Hepatocyte (in vitro differentiated cells): ENCODE results near the gene PKNOX1. TPM values are rescaled to one million over a fixed set of nuclear protein-coding genes. Genes with fewer than 3 reads are reported as not detected.

ENCODE experiments used
- DNase-seq: peaks from one replicate; pipeline ENCODE4 v3.0.0-alpha.2; 2016; ENCODE audit warnings: low spot score
- H2AFZ ChIP-seq: fragments of 200-600 bp; sonication (generic); 2 replicates; pipeline ENCODE4 v1.6.0; 2016; ENCODE audit warnings: antibody characterized with exemption, mild to moderate bottlenecking
- H3K27ac ChIP-seq: fragments of 200-600 bp; sonication (generic); 2 replicates; pipeline ENCODE4 v1.5.1; 2016; ENCODE audit warnings: mild to moderate bottlenecking
- H3K27me3 ChIP-seq: fragments of 200-600 bp; sonication (generic); 2 replicates; pipeline ENCODE4 v1.6.1; 2016
- H3K36me3 ChIP-seq: fragments of 200-600 bp; sonication (generic); replicated peaks from 2 replicates; pipeline ENCODE4 v1.5.1; 2016; ENCODE audit warnings: low read depth; ENCODE audit not compliant: insufficient read depth
- H3K4me1 ChIP-seq: fragments of 200-600 bp; sonication (generic); 2 replicates; pipeline ENCODE4 v1.5.1; 2016; ENCODE audit warnings: mild to moderate bottlenecking, moderate library complexity; ENCODE audit not compliant: insufficient read depth
- H3K4me2 ChIP-seq: fragments of 200-600 bp; sonication (generic); 2 replicates; pipeline ENCODE4 v1.6.0; 2016
- H3K4me3 ChIP-seq: fragments of 200-600 bp; sonication (generic); 2 replicates; pipeline ENCODE4 v1.5.1; 2016; ENCODE audit warnings: mild to moderate bottlenecking
- H3K79me2 ChIP-seq: fragments of 200-600 bp; sonication (generic); 2 replicates; pipeline ENCODE4 v1.6.0; 2017; ENCODE audit warnings: mild to moderate bottlenecking
- H3K9me2 ChIP-seq: fragments of 200-600 bp; sonication (generic); replicated peaks from 2 replicates; pipeline ENCODE4 v1.6.0; 2017; ENCODE audit warnings: mild to moderate bottlenecking; ENCODE audit not compliant: insufficient read depth
- H3K9me3 ChIP-seq: fragments of 200-600 bp; sonication (generic); 2 replicates; pipeline ENCODE4 v1.5.1; 2016; ENCODE audit warnings: low read depth, mild to moderate bottlenecking
- H4K20me1 ChIP-seq: fragments of 200-600 bp; sonication (generic); 2 replicates; pipeline ENCODE4 v1.6.0; 2016; ENCODE audit warnings: mild to moderate bottlenecking; ENCODE audit not compliant: insufficient read depth, poor library complexity, severe bottlenecking
- EZH2 ChIP-seq: fragments of 200-600 bp; sonication (generic); IDR thresholded peaks from 2 replicates; pipeline ENCODE4 v1.6.1; 2016; ENCODE audit warnings: antibody characterized with exemption, mild to moderate bottlenecking, borderline replicate concordance
- EZH2phosphoT487 ChIP-seq: fragments of 200-600 bp; sonication (generic); IDR thresholded peaks from one replicate; pipeline ENCODE4 v1.6.1; 2018; ENCODE audit warnings: antibody characterized with exemption, mild to moderate bottlenecking, low read depth, moderate library complexity; ENCODE audit not compliant: unreplicated experiment, severe bottlenecking
- WGBS: methylation state at CpG from one replicate; pipeline ENCODE4 v1.1.6; 2016; ENCODE audit warnings: low lambda C conversion rate; ENCODE audit errors: missing lambda C conversion rate; 5-methylcytosine and 5-hydroxymethylcytosine counted together
- polyA plus RNA-seq: library from polyadenylated mRNA; unstranded; fragments of >200 nt; fragmentation: Nextera tagmentation; extraction: Ambion mirVana; gene quantifications from 2 replicates; pipeline ENCODE4 v1.2.1, GENCODE V29; 2016
- total RNA-seq: library from RNA; depleted of rRNA; stranded (reverse); fragments of >200 nt; gene quantifications from 2 replicates; pipeline ENCODE4 v1.2.3, GENCODE V29; 2014
- TF ChIP-seq, protein P1 (sequence below): fragments of 200-600 bp; sonication (generic); IDR thresholded peaks from 2 replicates; pipeline ENCODE4 v1.5.1; 2016; ENCODE audit warnings: antibody characterized with exemption, mild to moderate bottlenecking; ENCODE audit not compliant: poor library complexity

The PKNOX1 gene
- total and polyA plus RNA-seq, 2 experiments from 2014 or later = 11.0 to 13.4 TPM

- no peak overlapping the region for H2AFZ ChIP-seq
- H3K27ac ChIP-seq = no peak overlapping the region
- WGBS = 97% methylated on average over 10 of the region's 10 CpGs
- no peaks in the 10 kb centered on the region for H3K27me3 ChIP-seq
- DNase-seq = no peak
- no peaks in the 10 kb centered on the region for H3K9me3 ChIP-seq
- H3K36me3 ChIP-seq = peaks cover 4% of the 10 kb centered on the region
- H3K4me1 ChIP-seq = no peaks in the 10 kb centered on the region
- H3K9me2 ChIP-seq = no peaks in the 10 kb centered on the region
- no peak overlapping the region for H3K4me3 ChIP-seq
- no peaks in the 10 kb centered on the region for H4K20me1 ChIP-seq
- TF ChIP-seq EZH2 = no peak
- TF ChIP-seq, protein P1, sequence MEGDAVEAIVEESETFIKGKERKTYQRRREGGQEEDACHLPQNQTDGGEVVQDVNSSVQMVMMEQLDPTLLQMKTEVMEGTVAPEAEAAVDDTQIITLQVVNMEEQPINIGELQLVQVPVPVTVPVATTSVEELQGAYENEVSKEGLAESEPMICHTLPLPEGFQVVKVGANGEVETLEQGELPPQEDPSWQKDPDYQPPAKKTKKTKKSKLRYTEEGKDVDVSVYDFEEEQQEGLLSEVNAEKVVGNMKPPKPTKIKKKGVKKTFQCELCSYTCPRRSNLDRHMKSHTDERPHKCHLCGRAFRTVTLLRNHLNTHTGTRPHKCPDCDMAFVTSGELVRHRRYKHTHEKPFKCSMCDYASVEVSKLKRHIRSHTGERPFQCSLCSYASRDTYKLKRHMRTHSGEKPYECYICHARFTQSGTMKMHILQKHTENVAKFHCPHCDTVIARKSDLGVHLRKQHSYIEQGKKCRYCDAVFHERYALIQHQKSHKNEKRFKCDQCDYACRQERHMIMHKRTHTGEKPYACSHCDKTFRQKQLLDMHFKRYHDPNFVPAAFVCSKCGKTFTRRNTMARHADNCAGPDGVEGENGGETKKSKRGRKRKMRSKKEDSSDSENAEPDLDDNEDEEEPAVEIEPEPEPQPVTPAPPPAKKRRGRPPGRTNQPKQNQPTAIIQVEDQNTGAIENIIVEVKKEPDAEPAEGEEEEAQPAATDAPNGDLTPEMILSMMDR = no peak
- no peak for TF ChIP-seq EZH2phosphoT487
- no peaks in the 10 kb centered on the region for H3K79me2 ChIP-seq
- H3K4me2 ChIP-seq = no peak overlapping the region
Observed at GRCh38 chr21:43018519-43018918, 44.2 kb downstream of the PKNOX1 start.

DNA sequence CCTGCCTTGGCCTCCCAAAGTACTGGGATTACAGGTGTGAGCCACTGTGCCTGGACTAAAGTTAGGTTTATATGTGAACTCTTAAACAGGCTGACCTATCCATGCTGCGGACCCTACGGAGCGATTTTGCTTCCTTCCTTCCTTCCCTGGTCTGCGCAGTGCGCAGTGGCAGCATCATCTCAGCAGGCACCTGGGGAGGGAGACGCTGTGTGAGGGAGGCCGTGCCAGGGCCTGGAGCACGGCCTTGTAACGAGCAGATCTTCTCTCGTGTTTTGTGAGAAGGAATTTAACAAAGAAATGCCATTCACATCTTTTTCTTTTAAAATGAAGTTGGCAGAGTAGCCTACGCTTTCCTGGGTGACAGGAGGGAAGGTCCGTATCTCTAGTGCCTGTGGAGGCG is 45.8 kb downstream of the PKNOX1 start:
- Histone ChIP-seq H4K20me1 (no peaks in the 10 kb centered on the region), H3K4me1 (no peaks in the 10 kb centered on the region), H2AFZ (no peak overlapping the region), H3K79me2 (no peaks in the 10 kb centered on the region), H3K9me2 (no peaks in the 10 kb centered on the region), H3K27ac (no peak overlapping the region), H3K4me2 (no peak overlapping the region), H3K9me3 (no peaks in the 10 kb centered on the region), H3K36me3 (peaks cover 4% of the 10 kb centered on the region), H3K4me3 (no peak overlapping the region), H3K27me3 (no peaks in the 10 kb centered on the region)
- DNase-seq = no peak
- TF ChIP-seq EZH2 (no peak), EZH2phosphoT487 (no peak)
- TF ChIP-seq, protein P1 = no peak
- 95% methylated on average over 13 of the region's 13 CpGs for WGBS

DNA sequence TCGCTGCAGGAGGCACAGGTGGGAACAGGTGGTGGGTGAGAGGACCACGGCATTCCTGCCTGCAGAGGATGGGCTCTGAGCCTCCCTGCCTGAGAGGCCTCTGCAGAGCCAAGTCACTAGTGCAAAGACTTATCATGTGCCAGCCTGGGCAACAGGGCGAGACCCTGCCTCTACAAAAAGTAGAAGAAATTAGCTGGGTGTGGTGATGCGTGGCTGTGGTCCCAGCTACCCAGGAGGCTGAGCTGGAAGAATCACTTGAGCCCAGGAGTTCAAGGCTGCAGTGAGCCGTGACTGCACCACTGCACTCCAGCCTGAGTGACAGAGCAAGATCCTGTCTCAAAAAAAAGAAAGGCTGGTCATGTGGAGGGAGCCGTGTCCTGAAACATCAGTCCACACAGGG is 46.4 kb downstream of the PKNOX1 start:
- H3K27me3 ChIP-seq = no peaks in the 10 kb centered on the region
- TF ChIP-seq EZH2 = no peak
- H3K4me1 ChIP-seq = no peaks in the 10 kb centered on the region
- no peak overlapping the region for H3K4me2 ChIP-seq
- 95% methylated on average over 6 of the region's 6 CpGs for WGBS
- no peaks in the 10 kb centered on the region for H3K9me2 ChIP-seq
- DNase-seq = no peak
- H3K4me3 ChIP-seq = no peak overlapping the region
- H3K79me2 ChIP-seq = no peaks in the 10 kb centered on the region
- no peak overlapping the region for H3K27ac ChIP-seq
- no peaks in the 10 kb centered on the region for H3K9me3 ChIP-seq
- no peaks in the 10 kb centered on the region for H4K20me1 ChIP-seq
- H3K36me3 ChIP-seq = peaks cover 4% of the 10 kb centered on the region
- no peak overlapping the region for H2AFZ ChIP-seq

DNA sequence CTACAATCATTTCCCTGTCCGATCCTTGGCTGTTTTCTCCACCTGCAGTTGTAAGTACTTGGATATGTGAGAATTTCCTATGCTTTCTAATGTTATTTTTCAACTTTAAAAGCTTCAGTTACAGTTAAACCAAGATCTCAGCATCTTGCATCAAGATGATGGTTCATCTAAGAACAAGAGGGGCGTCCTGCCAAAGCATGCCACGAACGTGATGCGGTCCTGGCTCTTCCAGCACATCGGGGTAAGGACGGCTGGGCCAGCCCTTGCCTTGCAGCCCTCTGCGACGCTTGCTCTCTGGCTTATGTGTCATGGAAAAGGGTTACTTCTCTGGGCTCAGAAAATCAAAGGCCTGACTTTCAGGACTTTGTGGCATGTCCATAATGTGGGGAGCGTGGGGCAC is 46.8 kb downstream of the PKNOX1 start:
- no peaks in the 10 kb centered on the region for H4K20me1 ChIP-seq
- DNase-seq = no peak
- no peaks in the 10 kb centered on the region for H3K79me2 ChIP-seq
- H3K4me3 ChIP-seq = no peak overlapping the region
- H3K4me1 ChIP-seq = no peaks in the 10 kb centered on the region
- H3K9me3 ChIP-seq = no peaks in the 10 kb centered on the region
- H3K27me3 ChIP-seq = no peaks in the 10 kb centered on the region
- H3K4me2 ChIP-seq = no peak overlapping the region
- no peak overlapping the region for H3K27ac ChIP-seq
- H3K9me2 ChIP-seq = no peaks in the 10 kb centered on the region
- no peak overlapping the region for H2AFZ ChIP-seq
- 92% methylated on average over 10 of the region's 10 CpGs for WGBS
- peaks cover 4% of the 10 kb centered on the region for H3K36me3 ChIP-seq
- TF ChIP-seq EZH2 = no peak
- TF ChIP-seq, protein P1 = no peak
- TF ChIP-seq EZH2phosphoT487 = no peak
